ENCODE data around the gene TEX36.
"Not testable (repeated sequence)": the region's sequence is repeated elsewhere in the genome, so short reads cannot be mapped to it uniquely, and the experiment has no call there.

TEX36 gene

GRCh38 chr10:125683063-125683462, at the start of gene TEX36:
TEX36 (minus strand) TSS chr10:125683163; CDS start chr10:125682989, 174 bp downstream.
- Mint-ChIP-seq H3K4me1 (no peaks in the 10 kb centered on the region), H3K27me3 (peaks cover 4% of the 10 kb centered on the region), H3K9me3 (peaks cover 3% of the 10 kb centered on the region), H3K36me3 (no peaks in the 10 kb centered on the region), H3K4me3 (no peak within 1 kb of the TSS), H3K27ac (no peak within 1 kb of the TSS)
- DNase-seq: no peak
- CTCF ChIA-PET: no interaction called here

GRCh38 chr10:125727436-125727835, 44.5 kb upstream of the TEX36 start:
- Mint-ChIP-seq H3K27me3 (no peaks in the 10 kb centered on the region), H3K36me3 (peaks cover 74% of the 10 kb centered on the region), H3K27ac (no peak overlapping the region), H3K4me3 (no peak overlapping the region), H3K4me1 (peaks cover 6% of the 10 kb centered on the region), H3K9me3 (no peaks in the 10 kb centered on the region)
- no peak for DNase-seq
- CTCF ChIA-PET: no interaction called here

- Mint-ChIP-seq H3K4me3 (no peak overlapping the region), H3K27ac (no peak overlapping the region), H3K4me1 (peaks cover 11% of the 10 kb centered on the region), H3K9me3 (no peaks in the 10 kb centered on the region), H3K36me3 (peaks cover 72% of the 10 kb centered on the region), H3K27me3 (no peaks in the 10 kb centered on the region)
- DNase-seq: no peak
- CTCF ChIA-PET: no interaction called here
These were observed 44.0 kb upstream of the TEX36 start for GRCh38 chr10:125726914-125727313.

- CTCF ChIA-PET: no interaction called here
- Mint-ChIP-seq H3K36me3 (peaks cover 53% of the 10 kb centered on the region), H3K27ac (no peak overlapping the region), H3K4me3 (no peak overlapping the region), H3K9me3 (peaks cover 1% of the 10 kb centered on the region), H3K27me3 (no peaks in the 10 kb centered on the region), H3K4me1 (peaks cover 37% of the 10 kb centered on the region)
- DNase-seq: no peak
These were observed 39.8 kb upstream of the TEX36 start for GRCh38 chr10:125722811-125723210.

- DNase-seq: no peak
- peaks cover 43% of the 10 kb centered on the region for H3K36me3 Mint-ChIP-seq
- CTCF ChIA-PET: no interaction called here
- H3K27ac Mint-ChIP-seq: peak overlapping the region; percentile 45
- peak overlapping the region; percentile 98 for H3K4me3 Mint-ChIP-seq
- no peaks in the 10 kb centered on the region for H3K27me3 Mint-ChIP-seq
- peaks cover 1% of the 10 kb centered on the region for H3K9me3 Mint-ChIP-seq
- H3K4me1 Mint-ChIP-seq: peaks cover 37% of the 10 kb centered on the region
These were observed 38.1 kb upstream of the TEX36 start for GRCh38 chr10:125721035-125721434.

GRCh38 chr10:125720002-125720382, 37.0 kb upstream of the TEX36 start:
- no peaks in the 10 kb centered on the region for H3K27me3 Mint-ChIP-seq
- H3K4me1 Mint-ChIP-seq: peaks cover 37% of the 10 kb centered on the region
- CTCF ChIA-PET: no interaction called here
- H3K27ac Mint-ChIP-seq: peak overlapping the region; percentile 99
- DNase-seq: peak; percentile 21
- peaks cover 38% of the 10 kb centered on the region for H3K36me3 Mint-ChIP-seq
- H3K9me3 Mint-ChIP-seq: peaks cover 3% of the 10 kb centered on the region
- H3K4me3 Mint-ChIP-seq: peak overlapping the region; percentile 98

GRCh38 chr10:125719173-125720001, 36.4 kb upstream of the TEX36 start, which contains the start of gene EDRF1:
EDRF1 (plus strand) TSS chr10:125719709; CDS start chr10:125719808, 99 bp downstream.
- CTCF ChIA-PET: no interaction called here
- H3K9me3 Mint-ChIP-seq: peaks cover 3% of the 10 kb centered on the region
- peaks cover 32% of the 10 kb centered on the region for H3K36me3 Mint-ChIP-seq
- peaks cover 37% of the 10 kb centered on the region for H3K4me1 Mint-ChIP-seq
- H3K4me3 Mint-ChIP-seq: peak within 1 kb of the TSS; percentile 98
- no peaks in the 10 kb centered on the region for H3K27me3 Mint-ChIP-seq
- H3K27ac Mint-ChIP-seq: peak within 1 kb of the TSS; percentile 99
- DNase-seq: peak; percentile 99

GRCh38 chr10:125714728-125715127, 31.8 kb upstream of the TEX36 start:
- not testable (repeated sequence) for H3K27ac Mint-ChIP-seq

GRCh38 chr10:125711110-125711750, 28.3 kb upstream of the TEX36 start:
- H3K36me3 Mint-ChIP-seq: peaks cover 2% of the 10 kb centered on the region
- no peak for DNase-seq
- H3K4me3 Mint-ChIP-seq: no peak overlapping the region
- no peaks in the 10 kb centered on the region for H3K4me1 Mint-ChIP-seq
- CTCF ChIA-PET: no interaction called here
- peaks cover 9% of the 10 kb centered on the region for H3K9me3 Mint-ChIP-seq
- no peak overlapping the region for H3K27ac Mint-ChIP-seq
- H3K27me3 Mint-ChIP-seq: peaks cover 19% of the 10 kb centered on the region

More at GRCh38 chr10:125714728-125715127, 31.8 kb upstream of the TEX36 start:
- Mint-ChIP-seq H3K27me3 (peaks cover 14% of the 10 kb centered on the region), H3K36me3 (peaks cover 11% of the 10 kb centered on the region), H3K9me3 (peaks cover 11% of the 10 kb centered on the region)
- H3K4me1 Mint-ChIP-seq, DNase-seq, CTCF ChIA-PET, H3K4me3 Mint-ChIP-seq: not testable (repeated sequence)

GRCh38 chr10:125709553-125710474, 26.9 kb upstream of the TEX36 start:
- CTCF ChIA-PET: no interaction called here

GRCh38 chr10:125708971-125709503, 26.1 kb upstream of the TEX36 start:
- Mint-ChIP-seq H3K4me3 (no peak overlapping the region), H3K36me3 (no peaks in the 10 kb centered on the region), H3K27me3 (peaks cover 19% of the 10 kb centered on the region), H3K9me3 (peaks cover 5% of the 10 kb centered on the region), H3K4me1 (no peaks in the 10 kb centered on the region), H3K27ac (no peak overlapping the region)
- CTCF ChIA-PET: no interaction called here
- DNase-seq: no peak

More at GRCh38 chr10:125709553-125710474, 26.9 kb upstream of the TEX36 start:
- no peak overlapping the region for H3K27ac Mint-ChIP-seq
- H3K36me3 Mint-ChIP-seq: no peaks in the 10 kb centered on the region
- H3K9me3 Mint-ChIP-seq: peaks cover 7% of the 10 kb centered on the region
- H3K4me3 Mint-ChIP-seq: no peak overlapping the region
- H3K27me3 Mint-ChIP-seq: peaks cover 19% of the 10 kb centered on the region
- H3K4me1 Mint-ChIP-seq: no peaks in the 10 kb centered on the region
- no peak for DNase-seq

- DNase-seq: no peak
- Mint-ChIP-seq H3K4me3 (no peak overlapping the region), H3K4me1 (no peaks in the 10 kb centered on the region), H3K27ac (no peak overlapping the region), H3K9me3 (no peaks in the 10 kb centered on the region), H3K27me3 (peaks cover 17% of the 10 kb centered on the region), H3K36me3 (no peaks in the 10 kb centered on the region)
- CTCF ChIA-PET: no interaction called here
These were observed 24.8 kb upstream of the TEX36 start for GRCh38 chr10:125707541-125708468.

GRCh38 chr10:125700355-125700911, 17.5 kb upstream of the TEX36 start:
- CTCF ChIA-PET: no interaction called here
- no peak overlapping the region for H3K27ac Mint-ChIP-seq
- no peaks in the 10 kb centered on the region for H3K4me1 Mint-ChIP-seq
- H3K9me3 Mint-ChIP-seq: no peaks in the 10 kb centered on the region
- H3K4me3 Mint-ChIP-seq: no peak overlapping the region
- no peaks in the 10 kb centered on the region for H3K36me3 Mint-ChIP-seq
- DNase-seq: no peak
- H3K27me3 Mint-ChIP-seq: peaks cover 20% of the 10 kb centered on the region
